GM21367 (cell line): ENCODE measurements around the gene RGPD3.
"Not testable (repeated sequence)": the region's sequence is repeated elsewhere in the genome, so short reads cannot be mapped to it uniquely, and the experiment has no call there.

Experiments
- ATAC-seq: cut with Tn5 transposase; IDR thresholded peaks from one replicate; pipeline ENCODE4 v1.9.1; 2021; ENCODE audit not compliant: unreplicated experiment

Gene RGPD3

GRCh38 chr2:106468107-106468506, at the start of gene RGPD3:
Gene RGPD3, minus strand, starts transcription at chr2:106468413. Its CDS starts 125 bp downstream, at chr2:106468288.
- not testable (repeated sequence) for ATAC-seq

- no peak for ATAC-seq
Measured at GRCh38 chr2:106517329-106517728, 49.1 kb upstream of the RGPD3 start.

GRCh38 chr2:106516864-106517263, 48.7 kb upstream of the RGPD3 start:
- ATAC-seq: no peak

- ATAC-seq: no peak
Measured at GRCh38 chr2:106516436-106516835, 48.2 kb upstream of the RGPD3 start.

- not testable (repeated sequence) for ATAC-seq
Measured at GRCh38 chr2:106514827-106515226, 46.6 kb upstream of the RGPD3 start.

GRCh38 chr2:106513391-106513790, 45.2 kb upstream of the RGPD3 start:
- not testable (repeated sequence) for ATAC-seq

- not testable (repeated sequence) for ATAC-seq
Measured at GRCh38 chr2:106511934-106512333, 43.7 kb upstream of the RGPD3 start.

GRCh38 chr2:106511476-106511901, 43.3 kb upstream of the RGPD3 start:
- not testable (repeated sequence) for ATAC-seq

GRCh38 chr2:106510791-106511190, 42.6 kb upstream of the RGPD3 start:
- not testable (repeated sequence) for ATAC-seq

GRCh38 chr2:106509374-106509770, 41.2 kb upstream of the RGPD3 start:
- ATAC-seq: not testable (repeated sequence)

GRCh38 chr2:106508660-106509373, 40.6 kb upstream of the RGPD3 start:
- not testable (repeated sequence) for ATAC-seq

GRCh38 chr2:106506002-106506687, 37.9 kb upstream of the RGPD3 start:
- ATAC-seq: not testable (repeated sequence)

- not testable (repeated sequence) for ATAC-seq
Measured at GRCh38 chr2:106504787-106505186, 36.6 kb upstream of the RGPD3 start.

- not testable (repeated sequence) for ATAC-seq
Measured at GRCh38 chr2:106504192-106504591, 36.0 kb upstream of the RGPD3 start.

GRCh38 chr2:106502351-106502750, 34.1 kb upstream of the RGPD3 start:
- not testable (repeated sequence) for ATAC-seq

- not testable (repeated sequence) for ATAC-seq
Measured at GRCh38 chr2:106500350-106500749, 32.1 kb upstream of the RGPD3 start.

- ATAC-seq: not testable (repeated sequence)
Measured at GRCh38 chr2:106498549-106498948, 30.3 kb upstream of the RGPD3 start.

GRCh38 chr2:106492913-106493312, 24.7 kb upstream of the RGPD3 start:
- ATAC-seq: not testable (repeated sequence)

- ATAC-seq: not testable (repeated sequence)
Measured at GRCh38 chr2:106492399-106492798, 24.2 kb upstream of the RGPD3 start.

- not testable (repeated sequence) for ATAC-seq
Measured at GRCh38 chr2:106489701-106490100, 21.5 kb upstream of the RGPD3 start.

- not testable (repeated sequence) for ATAC-seq
Measured at GRCh38 chr2:106487386-106488191, 19.4 kb upstream of the RGPD3 start.
